Suprapubic skin (tissue), 4 donors: ENCODE data around the gene NFYC.

ENCODE experiments used
- CTCF ChIP-seq, 2 donors: fragments of 200-600 bp in 1 of 2; fragments of 450-650 bp in 1 of 2; sonication (generic) in 1 of 2; IDR thresholded peaks; one replicate each; pipeline ENCODE4 v1.5.1; 2016 to 2019; ENCODE audit warnings: antibody characterized with exemption in 2 of 2, mild to moderate bottlenecking in 1 of 2, moderate library complexity in 1 of 2
- EP300 ChIP-seq: sonication (generic); formaldehyde crosslinking; IDR thresholded peaks from one replicate; pipeline ENCODE4 v1.6.1; 2017; ENCODE audit warnings: antibody characterized with exemption
- POLR2A ChIP-seq, 2 donors: fragments of 450-650 bp; IDR thresholded peaks; one replicate each; pipeline ENCODE4 v1.6.1; 2017; ENCODE audit warnings: antibody characterized with exemption in 2 of 2, mild to moderate bottlenecking in 2 of 2, moderate library complexity in 2 of 2
- POLR2AphosphoS5 ChIP-seq, 3 donors: sonication (generic); formaldehyde crosslinking; IDR thresholded peaks; one replicate each; pipeline ENCODE4 v1.6.1; 2017; ENCODE audit warnings: antibody characterized with exemption in 3 of 3

DNA sequence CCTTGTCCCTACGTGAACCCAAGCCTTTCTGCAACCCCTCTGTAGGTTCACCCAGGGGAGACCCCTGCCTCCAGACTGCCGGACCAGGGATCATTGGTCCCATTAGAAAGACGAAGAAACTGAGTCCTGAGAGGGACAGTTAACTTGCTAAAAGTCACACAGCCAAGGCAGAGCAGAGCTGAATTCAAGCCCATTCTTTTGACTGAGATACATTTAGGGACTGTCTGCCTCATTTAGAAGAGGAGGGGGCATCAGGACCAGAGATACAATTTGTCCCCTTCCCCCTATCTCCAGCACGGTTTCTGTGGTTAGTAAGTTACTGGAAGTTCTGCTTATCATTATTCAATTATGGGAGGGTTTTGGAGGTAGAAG lies 111.2 kb downstream of the NFYC start:
- TF ChIP-seq POLR2AphosphoS5 (IDR thresholded peaks at IDR 0.05) (no peak), CTCF (IDR thresholded peaks at IDR 0.05) (no peak), POLR2A (IDR thresholded peaks at IDR 0.05) (no peak), EP300 (no peak)
